ENCODE measurements around the gene CFAP251. TPM values are rescaled to one million over a fixed set of nuclear protein-coding genes. Genes with fewer than 3 reads are reported as not detected.
A peak's percentile ranks its signal among the peaks of the same experiment; 100 is the strongest.

Gene CFAP251
- total RNA-seq, 1 experiment from 2014 or later, result 0.81 TPM

- Histone ChIP-seq H4K20me1 (ENCODE audit: control insufficient read depth, insufficient read depth, insufficient read length) (no peaks in the 10 kb centered on the region), H3K79me2 (ENCODE audit: insufficient read depth, low read length) (no peaks in the 10 kb centered on the region; the same call in 1 of the 2 replicates), H3K27me3 (ENCODE audit: insufficient read depth, low read length) (peaks cover 2% of the 10 kb centered on the region; the same call in 1 of the 2 replicates), H2BK15ac (ENCODE audit: low read depth, low read length) (no peak overlapping the region), H3K79me1 (ENCODE audit: insufficient read depth, low read depth, low read length, poor library complexity, severe bottlenecking) (peaks cover 4% of the 10 kb centered on the region), H3K23me2 (ENCODE audit: insufficient read length, low read depth, low read length, poor library complexity, severe bottlenecking) (peaks cover 14% of the 10 kb centered on the region), H4K5ac (ENCODE audit: insufficient read length, low read depth, low read length) (no peak overlapping the region), H3K4ac (ENCODE audit: low read depth, low read length) (no peak overlapping the region), H2BK120ac (ENCODE audit: low read depth, low read length, poor library complexity, severe bottlenecking) (no peak overlapping the region), H3T11ph (ENCODE audit: low read length) (no peak overlapping the region), H3K18ac (ENCODE audit: insufficient read length, low read depth, low read length) (peak overlapping the region; percentile 84), H2BK12ac (ENCODE audit: insufficient read length, low read depth, low read length) (no peak overlapping the region), H3K9ac (ENCODE audit: extremely low read depth, insufficient read length, low read length) (peak overlapping the region; percentile 30), H3K23ac (ENCODE audit: insufficient read length, low read depth, low read length) (no peak overlapping the region), H2AFZ (ENCODE audit: low read length) (no peak overlapping the region), H3K27ac (ENCODE audit: insufficient read length, low read depth, low read length) (no peak overlapping the region), H4K8ac (replicated peaks; ENCODE audit: insufficient read length, low read depth, low read length) (no peak overlapping the region), H3K4me1 (ENCODE audit: insufficient read depth, low read length) (no peaks in the 10 kb centered on the region), H2AK5ac (ENCODE audit: insufficient read length, low read length) (no peak overlapping the region), H2BK5ac (ENCODE audit: insufficient read length, low read length) (no peak overlapping the region), H3K56ac (ENCODE audit: insufficient read length, low read depth, low read length) (no peak overlapping the region), H3K9me3 (ENCODE audit: control insufficient read depth, low read depth, low read length) (no peaks in the 10 kb centered on the region), H3K14ac (ENCODE audit: insufficient read depth, low read length) (no peak overlapping the region), H4K91ac (ENCODE audit: insufficient read length, low read depth, low read length) (no peak overlapping the region), H3K4me2 (ENCODE audit: insufficient read depth, insufficient read length, low read length) (peak overlapping the region; percentile 72), H2BK20ac (ENCODE audit: low read depth, low read length, poor library complexity, severe bottlenecking) (no peak overlapping the region)
- WGBS (ENCODE audit: extremely low coverage, insufficient read length, low lambda C conversion rate), result no CpG with 5 or more reads among the region's 43 CpGs
- DNase-seq, result peak; percentile 68
- peaks cover 32% of the 10 kb centered on the region for H3K27me3 Mint-ChIP-seq (ENCODE audit: low read depth)
- H3K27ac Mint-ChIP-seq, result peak overlapping the region in 2 of 3 experiments; percentile 55 to 73; a peak in 1 of 7 replicates
- peaks cover 24 to 31% of the 10 kb centered on the region in 2 experiments for H3K4me1 Mint-ChIP-seq
- H3K36me3 Mint-ChIP-seq (ENCODE audit: insufficient read depth in 1 of 3, low read depth in 3 of 3), result peaks cover 0 to 3% (median 3%) of the 10 kb centered on the region in 3 experiments; a peak in 5 of 7 replicates
- no peak for TF ChIP-seq CTCF (conservative IDR thresholded peaks at IDR 0.05)
- H3K4me3 Mint-ChIP-seq, result peak overlapping the region; percentile 76 to 85
- peaks cover 2 to 3% of the 10 kb centered on the region in 2 experiments; a peak in 4 of 5 replicates for H3K9me3 Mint-ChIP-seq
These were observed 105.1 kb downstream of the CFAP251 start for GRCh38 chr12:122023339-122024131.

All from H9 (cell line).